ENCODE measurements around the gene CABCOCO1.

- TF ChIP-seq POLR2A (IDR thresholded peaks at IDR 0.05) (no peak), CTCF (IDR thresholded peaks at IDR 0.05) (no peak), EP300 (IDR thresholded peaks at IDR 0.05) (no peak)
Measured at GRCh38 chr10:61815496-61815895, 152.8 kb downstream of the CABCOCO1 start.
